Germinal center (tissue), 1 donor: ENCODE results near the gene BPIFA1.

ENCODE experiments used
- DNase-seq: peaks from one replicate; pipeline ENCODE4 v3.0.0; 2012; ENCODE audit warnings: mixed read lengths, low spot score

The BPIFA1 gene

GRCh38 chr20:33239979-33240736 lies 4.4 kb downstream of the BPIFA1 start:
- DNase-seq: no peak

GRCh38 chr20:33240923-33241322 lies 5.1 kb downstream of the BPIFA1 start:
- no peak for DNase-seq

- no peak for DNase-seq
Measured at GRCh38 chr20:33242319-33243100, 6.7 kb downstream of the BPIFA1 start.

- no peak for DNase-seq
Measured at GRCh38 chr20:33246077-33246476, 10.3 kb downstream of the BPIFA1 start.

GRCh38 chr20:33249456-33249855 lies 13.7 kb downstream of the BPIFA1 start:
- no peak for DNase-seq

- DNase-seq: no peak
Measured at GRCh38 chr20:33250666-33251065, 14.9 kb downstream of the BPIFA1 start.

GRCh38 chr20:33251496-33251895 lies 15.7 kb downstream of the BPIFA1 start:
- DNase-seq: no peak

GRCh38 chr20:33252460-33252859 lies 16.7 kb downstream of the BPIFA1 start:
- DNase-seq: no peak

- no peak for DNase-seq
Measured at GRCh38 chr20:33255005-33255404, 19.2 kb downstream of the BPIFA1 start.

GRCh38 chr20:33257237-33257636 lies 21.4 kb downstream of the BPIFA1 start:
- DNase-seq: no peak

- no peak for DNase-seq
Measured at GRCh38 chr20:33259371-33259770, 23.6 kb downstream of the BPIFA1 start.

GRCh38 chr20:33261465-33261864 lies 25.7 kb downstream of the BPIFA1 start:
- DNase-seq: no peak

GRCh38 chr20:33262658-33263065 lies 26.9 kb downstream of the BPIFA1 start:
- DNase-seq: no peak

- no peak for DNase-seq
Measured at GRCh38 chr20:33263784-33264183, 28.0 kb downstream of the BPIFA1 start.

GRCh38 chr20:33267701-33268100 lies 31.9 kb downstream of the BPIFA1 start:
- DNase-seq: no peak

- DNase-seq: no peak
Measured at GRCh38 chr20:33272155-33272873, 36.5 kb downstream of the BPIFA1 start.

GRCh38 chr20:33273117-33273851 lies 37.5 kb downstream of the BPIFA1 start:
- no peak for DNase-seq

GRCh38 chr20:33275215-33275614 lies 39.4 kb downstream of the BPIFA1 start:
- no peak for DNase-seq

GRCh38 chr20:33275871-33276270 lies 40.1 kb downstream of the BPIFA1 start:
- DNase-seq: no peak

- DNase-seq: no peak
Measured at GRCh38 chr20:33276303-33277113, 40.7 kb downstream of the BPIFA1 start.
